ENCODE data around the gene DNAJC18. TPM values are rescaled to one million over a fixed set of nuclear protein-coding genes. Genes with fewer than 3 reads are reported as not detected.

Gene DNAJC18
- total RNA-seq, 1 donor from 2014 or later = 46.6 TPM

DNA sequence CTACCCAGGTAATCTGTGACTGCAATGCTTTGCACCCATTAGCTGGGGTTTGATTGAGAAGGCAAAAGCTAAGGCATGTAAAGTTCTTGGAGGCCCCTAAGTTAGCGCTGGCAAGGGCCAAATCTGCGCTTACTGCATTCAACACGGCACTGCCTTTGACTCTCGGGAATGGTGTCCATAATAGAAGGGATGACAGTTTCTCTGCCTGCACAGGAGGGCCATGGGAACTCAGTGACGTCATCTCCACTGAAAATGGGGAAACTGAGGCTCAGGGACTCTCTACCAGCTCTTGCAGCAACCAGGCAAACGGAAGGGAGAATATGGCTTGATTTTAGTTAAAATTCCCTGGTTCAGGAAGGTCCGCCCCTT is 35.9 kb downstream of the DNAJC18 start:
- DNase-seq = no peak

DNA sequence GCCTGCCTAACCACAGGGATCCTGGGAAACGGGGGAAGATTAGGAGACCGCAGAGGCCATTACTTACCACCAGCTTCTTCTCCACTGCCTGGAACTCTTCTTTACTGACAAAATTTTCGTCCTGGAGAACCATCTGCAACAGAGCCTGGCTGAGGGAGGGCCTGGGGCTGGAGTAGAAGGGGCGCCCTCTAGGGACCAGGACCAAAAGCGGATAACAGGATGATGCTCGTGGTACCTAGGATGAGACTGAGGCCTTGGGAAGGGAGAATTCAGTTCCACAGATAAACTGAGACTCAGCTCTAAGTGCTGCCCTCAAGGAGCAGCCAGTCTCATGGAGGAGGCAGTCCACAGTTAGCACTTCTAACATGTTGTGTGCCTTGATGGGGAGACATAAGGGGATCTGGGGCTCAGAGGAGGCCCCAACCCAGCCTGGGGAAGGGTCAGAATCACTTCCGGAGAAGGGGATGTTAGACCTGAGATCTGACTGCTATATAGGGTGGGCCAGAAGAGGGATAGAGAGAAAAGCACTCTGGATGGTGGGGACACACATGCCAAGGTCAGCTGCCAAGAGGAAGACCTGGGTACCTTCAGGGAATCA is 36.7 kb downstream of the DNAJC18 start:
- no peak for DNase-seq

DNA sequence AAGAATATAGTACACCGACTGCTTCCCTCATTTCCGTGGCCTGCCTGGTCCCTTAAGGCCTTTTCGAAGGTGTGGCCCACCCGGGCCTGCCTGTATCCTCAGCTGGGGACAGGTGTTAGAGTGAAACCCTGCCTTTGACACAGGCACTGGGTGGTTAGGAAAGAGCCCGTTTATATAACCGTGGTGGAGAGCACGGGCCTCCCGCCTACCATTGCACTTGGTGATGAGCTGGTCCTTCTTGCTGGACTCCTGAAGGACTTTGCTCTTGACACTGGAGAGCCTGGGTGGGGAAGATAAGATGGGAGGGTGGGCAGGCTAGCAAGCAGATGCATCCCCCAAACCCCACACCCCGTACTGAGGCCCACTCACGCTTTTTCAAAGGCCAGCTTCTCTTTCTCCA is 37.8 kb downstream of the DNAJC18 start:
- no peak for DNase-seq

DNA sequence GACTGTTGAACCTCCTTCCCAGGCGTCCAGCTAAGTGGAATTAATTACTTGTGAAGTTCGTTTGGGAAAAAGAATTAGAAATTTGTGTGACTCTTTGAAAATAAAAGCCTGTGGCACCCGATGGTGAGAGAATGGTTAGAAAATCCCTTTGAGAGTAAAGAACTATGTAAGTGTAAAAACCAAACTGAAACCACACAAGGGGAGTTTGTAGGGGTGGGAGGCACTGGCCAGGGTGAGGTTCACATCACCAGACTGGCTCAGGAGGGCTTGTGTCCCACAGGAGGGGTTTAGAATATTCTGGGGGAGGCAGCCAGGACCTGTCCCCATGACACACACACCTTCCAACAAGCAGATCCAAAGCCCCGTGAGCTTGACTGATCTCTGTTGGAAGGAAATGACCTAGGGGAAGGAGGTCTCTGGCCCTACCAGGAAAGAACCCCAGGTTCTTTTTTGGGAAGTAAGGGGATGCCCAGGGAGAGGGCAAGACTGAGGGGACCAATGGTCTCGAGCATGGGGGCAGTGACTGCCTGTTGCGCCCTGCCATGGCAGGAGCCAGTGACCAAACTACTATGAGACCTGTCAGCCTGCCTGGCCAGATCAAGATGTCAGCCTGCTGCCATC is 39.7 kb downstream of the DNAJC18 start:
- no peak for DNase-seq

- no peak for DNase-seq
Measured at GRCh38 chr5:139397921-139398320, 41.4 kb downstream of the DNAJC18 start.

- no peak for DNase-seq
Measured at GRCh38 chr5:139396691-139397090, 42.6 kb downstream of the DNAJC18 start.

DNA sequence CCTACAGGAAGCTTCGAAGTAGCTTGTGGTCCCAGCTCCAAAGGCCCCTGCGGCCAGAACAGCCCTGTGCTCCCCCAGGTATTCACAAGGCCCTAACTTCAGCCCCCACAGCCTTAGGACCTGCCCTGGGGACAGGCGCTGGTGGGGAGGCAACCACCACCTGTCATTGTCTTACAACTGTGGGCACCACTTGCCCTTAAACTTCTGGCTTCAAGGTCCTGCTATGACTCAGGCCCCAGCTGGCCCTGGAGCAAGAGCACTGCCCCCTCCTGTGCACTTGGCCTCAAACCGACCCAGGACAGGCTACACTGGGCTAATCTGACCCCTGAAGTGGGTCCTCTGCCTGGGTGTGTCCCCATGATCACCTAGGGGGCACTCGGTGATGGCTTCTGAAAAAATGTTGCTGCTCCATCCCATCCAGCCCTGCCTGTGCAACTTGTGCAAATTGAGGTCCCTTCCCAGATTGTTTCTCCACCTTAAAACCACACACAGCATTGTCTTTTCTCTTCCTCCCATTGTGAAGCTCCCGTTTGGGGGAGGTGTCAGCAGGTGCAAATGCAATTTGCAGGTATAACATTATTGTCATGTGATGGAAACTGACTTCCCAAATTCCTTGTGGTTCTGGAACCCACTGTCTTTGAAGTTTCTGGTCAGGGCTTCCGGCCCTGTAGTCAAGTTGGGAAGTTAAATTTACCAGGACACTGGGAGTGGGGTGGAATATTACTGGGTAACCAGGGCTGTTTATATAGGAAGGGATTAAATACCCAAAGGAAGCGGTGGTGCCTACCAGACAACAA is 43.3 kb downstream of the DNAJC18 start:
- no peak for DNase-seq

- no peak for DNase-seq
Measured at GRCh38 chr5:139394654-139395566, 44.4 kb downstream of the DNAJC18 start, which contains the start of gene PROB1. TSS of gene PROB1 (minus strand) at chr5:139395104. CDS start at chr5:139395081, 23 bp downstream.

DNA sequence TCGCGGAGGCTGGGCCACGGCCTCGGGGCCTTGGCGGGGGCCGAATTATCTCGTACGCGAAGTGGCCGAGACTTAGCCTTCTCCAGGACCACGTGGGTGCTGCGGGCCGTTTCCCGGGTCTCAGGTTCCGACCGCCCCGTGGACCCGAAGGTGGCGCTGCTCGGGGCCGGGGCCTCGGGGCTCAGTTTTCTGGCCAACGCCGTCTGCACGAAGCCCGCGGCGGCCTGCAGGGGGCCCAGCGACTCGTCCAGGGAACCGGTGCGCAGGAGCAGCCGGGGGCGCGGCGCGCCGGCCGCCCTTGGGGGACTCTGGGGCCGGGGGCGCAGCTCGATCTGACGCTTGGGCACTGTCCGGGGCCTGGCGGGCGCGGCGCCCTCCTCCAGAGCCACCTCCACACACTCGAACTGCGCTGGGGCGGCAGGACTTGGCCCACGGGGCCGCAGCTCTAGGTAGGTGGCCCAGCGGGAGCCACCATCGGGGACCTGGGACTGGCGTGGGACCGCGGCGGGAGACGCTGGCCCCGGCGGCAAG is 45.1 kb downstream of the DNAJC18 start:
- DNase-seq = no peak

- no peak for DNase-seq
Measured at GRCh38 chr5:139393497-139394122, 45.7 kb downstream of the DNAJC18 start.

- DNase-seq = no peak
Measured at GRCh38 chr5:139392678-139393496, 46.4 kb downstream of the DNAJC18 start.

GRCh38 chr5:139392324-139392677 is 47.0 kb downstream of the DNAJC18 start:
- no peak for DNase-seq

DNA sequence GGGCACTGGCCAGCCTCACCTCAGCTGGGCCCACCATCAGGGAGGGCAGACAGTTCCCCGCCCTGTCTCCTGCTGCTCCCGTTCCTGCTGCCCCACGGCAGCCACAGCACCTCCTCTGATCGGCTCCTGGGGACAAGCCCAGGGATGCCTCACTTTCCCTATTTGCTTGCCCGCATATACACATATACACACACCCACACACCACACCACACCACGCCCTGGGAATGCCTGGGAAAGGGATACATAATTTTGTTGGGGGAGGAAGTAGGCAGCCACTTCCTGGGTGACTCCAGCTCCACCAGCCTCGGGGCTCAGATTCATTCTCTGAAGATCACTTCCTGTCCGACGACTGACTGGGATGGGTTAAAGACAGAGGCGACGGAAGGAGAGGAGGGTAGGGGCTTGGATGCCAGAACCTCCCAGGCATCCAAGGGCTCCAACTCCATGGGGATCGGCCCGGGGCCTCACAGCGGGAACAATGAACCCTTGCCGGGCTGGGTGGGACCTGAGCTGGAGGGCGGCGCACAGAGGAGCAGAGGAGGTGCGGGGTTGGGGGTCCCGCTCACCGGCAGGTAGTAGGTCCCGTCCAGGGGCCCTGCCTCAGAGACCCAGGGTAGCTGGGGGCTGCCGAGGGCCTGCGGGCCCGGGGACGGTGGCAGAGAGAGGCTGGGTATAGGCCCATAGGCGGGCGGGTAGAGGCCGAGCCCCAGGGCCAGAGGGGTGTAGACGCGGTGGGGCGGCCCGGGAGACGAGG is 47.6 kb downstream of the DNAJC18 start:
- DNase-seq = no peak

GRCh38 chr5:139390639-139391569 is 48.4 kb downstream of the DNAJC18 start:
- DNase-seq = no peak

- no peak for DNase-seq
Measured at GRCh38 chr5:139389701-139390638, 49.4 kb downstream of the DNAJC18 start, which contains the start of gene MZB1. TSS of gene MZB1 (minus strand) at chr5:139389913. CDS start at chr5:139389856, 57 bp downstream.

DNA sequence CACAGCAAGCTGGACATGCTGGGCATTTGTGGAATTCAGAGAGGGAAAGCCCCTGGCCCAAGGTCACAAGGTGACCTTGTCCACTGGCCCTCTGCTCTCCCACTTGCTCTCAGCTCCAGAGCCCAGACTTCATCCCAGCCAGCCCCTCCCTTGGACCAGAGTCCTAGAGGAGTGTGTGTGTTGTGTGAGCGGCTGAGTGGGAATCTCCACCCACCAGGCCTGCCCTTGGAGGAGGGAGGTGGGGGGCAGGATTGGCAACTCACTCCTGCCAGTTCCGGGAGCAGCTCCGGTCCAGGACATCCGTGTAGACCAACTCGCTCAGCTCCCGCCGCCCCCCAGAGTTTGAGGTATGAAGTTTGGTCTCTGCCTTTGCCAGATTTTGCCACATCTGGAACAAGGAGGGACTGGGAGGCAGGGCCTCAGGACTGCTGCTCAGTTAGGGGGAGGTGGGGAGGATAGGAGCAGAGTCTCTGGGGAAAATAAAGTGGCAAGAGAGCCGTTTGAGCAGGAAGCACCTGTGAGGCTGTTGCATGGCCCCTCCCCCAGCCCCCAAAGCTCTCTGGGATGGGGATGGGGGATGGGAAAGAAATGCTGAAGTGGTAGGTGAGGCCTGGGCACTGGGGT is 51.0 kb downstream of the DNAJC18 start:
- DNase-seq = no peak

GRCh38 chr5:139387611-139388197 is 51.6 kb downstream of the DNAJC18 start:
- no peak for DNase-seq

Measured in occipital lobe (tissue), 2 donors.